ENCODE measurements around the gene AMT.

DNA sequence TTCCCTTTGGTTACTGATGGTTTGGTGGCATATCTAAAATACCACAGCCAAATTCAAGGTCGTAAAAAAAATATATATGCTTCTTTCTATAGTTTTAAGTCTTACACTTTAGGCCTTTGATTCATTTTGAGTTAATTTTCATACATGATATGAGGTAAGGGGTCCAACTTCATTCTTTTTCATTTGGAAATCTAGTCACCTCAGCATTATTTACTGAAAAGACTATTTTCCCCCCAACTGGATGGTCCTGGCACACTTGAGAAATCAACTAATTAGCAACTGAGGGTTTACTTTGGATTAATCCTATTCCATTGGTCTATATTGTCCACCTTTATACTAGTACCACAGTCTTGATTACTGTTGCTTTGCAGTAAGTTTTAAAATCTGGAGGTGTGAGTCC lies 36.7 kb downstream of the AMT start:
- TF ChIP-seq, protein P1, sequence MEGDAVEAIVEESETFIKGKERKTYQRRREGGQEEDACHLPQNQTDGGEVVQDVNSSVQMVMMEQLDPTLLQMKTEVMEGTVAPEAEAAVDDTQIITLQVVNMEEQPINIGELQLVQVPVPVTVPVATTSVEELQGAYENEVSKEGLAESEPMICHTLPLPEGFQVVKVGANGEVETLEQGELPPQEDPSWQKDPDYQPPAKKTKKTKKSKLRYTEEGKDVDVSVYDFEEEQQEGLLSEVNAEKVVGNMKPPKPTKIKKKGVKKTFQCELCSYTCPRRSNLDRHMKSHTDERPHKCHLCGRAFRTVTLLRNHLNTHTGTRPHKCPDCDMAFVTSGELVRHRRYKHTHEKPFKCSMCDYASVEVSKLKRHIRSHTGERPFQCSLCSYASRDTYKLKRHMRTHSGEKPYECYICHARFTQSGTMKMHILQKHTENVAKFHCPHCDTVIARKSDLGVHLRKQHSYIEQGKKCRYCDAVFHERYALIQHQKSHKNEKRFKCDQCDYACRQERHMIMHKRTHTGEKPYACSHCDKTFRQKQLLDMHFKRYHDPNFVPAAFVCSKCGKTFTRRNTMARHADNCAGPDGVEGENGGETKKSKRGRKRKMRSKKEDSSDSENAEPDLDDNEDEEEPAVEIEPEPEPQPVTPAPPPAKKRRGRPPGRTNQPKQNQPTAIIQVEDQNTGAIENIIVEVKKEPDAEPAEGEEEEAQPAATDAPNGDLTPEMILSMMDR (conservative IDR thresholded peaks at IDR 0.05 in 1 of 2, IDR thresholded peaks at IDR 0.05 in 1 of 2; ENCODE audit: low read depth in 1 of 2, low read length in 2 of 2), result no peak
- no peak for TF ChIP-seq EZH2 (IDR thresholded peaks at IDR 0.05; ENCODE audit: low read length, missing control alignments)

All from fibroblast of lung (primary cell).